Endodermal cell (in vitro differentiated cells): ENCODE measurements around the gene CTDP1. TPM values are rescaled to one million over a fixed set of nuclear protein-coding genes. Genes with fewer than 3 reads are reported as not detected.

Experiments used
- DNase-seq: peaks from one replicate; pipeline ENCODE4 v3.0.0-alpha.2; 2017
- H3K27ac ChIP-seq: 2 replicates; pipeline ENCODE4 v1.5.1; 2013; ENCODE audit warnings: mild to moderate bottlenecking, low read depth, low read length, moderate library complexity
- H3K27me3 ChIP-seq: 2 replicates; pipeline ENCODE4 v1.6.1; 2013; ENCODE audit warnings: mild to moderate bottlenecking, low read length, moderate library complexity; ENCODE audit not compliant: insufficient read depth, control insufficient read depth, poor library complexity, severe bottlenecking
- H3K36me3 ChIP-seq: 2 replicates; pipeline ENCODE4 v1.7.0; 2013; ENCODE audit warnings: mild to moderate bottlenecking, low read length, moderate library complexity; ENCODE audit not compliant: control insufficient read depth, insufficient read depth
- H3K4me1 ChIP-seq: one replicate; pipeline ENCODE4 v1.7.0; 2013; ENCODE audit warnings: low read length; ENCODE audit not compliant: control insufficient read depth, insufficient read depth
- H3K4me3 ChIP-seq: 2 replicates; pipeline ENCODE4 v1.5.1; 2013; ENCODE audit warnings: mild to moderate bottlenecking, low read length, moderate library complexity
- H3K9ac ChIP-seq: 2 replicates; pipeline ENCODE4 v1.6.1; 2013; ENCODE audit warnings: mild to moderate bottlenecking, low read length, moderate library complexity; ENCODE audit not compliant: poor library complexity, severe bottlenecking; ENCODE audit errors: extremely low read depth
- H3K9me3 ChIP-seq: 2 replicates; pipeline ENCODE4 v1.6.1; 2013; ENCODE audit warnings: mild to moderate bottlenecking, low read length, moderate library complexity; ENCODE audit not compliant: control insufficient read depth
- H3K27ac Mint-ChIP-seq: 2 replicates; pipeline ENCODE4 v1.8.0; 2020; ENCODE audit warnings: mixed read lengths
- H3K27me3 Mint-ChIP-seq: 2 replicates; pipeline ENCODE4 v1.8.0; 2021; ENCODE audit warnings: mild to moderate bottlenecking, mixed read lengths; ENCODE audit not compliant: insufficient read depth
- H3K36me3 Mint-ChIP-seq: 2 replicates; pipeline ENCODE4 v1.8.0; 2020; ENCODE audit warnings: low read depth, mixed read lengths
- H3K4me1 Mint-ChIP-seq: 2 replicates; pipeline ENCODE4 v1.8.0; 2020; ENCODE audit warnings: mixed read lengths
- H3K4me3 Mint-ChIP-seq: 2 replicates; pipeline ENCODE4 v1.8.0; 2020; ENCODE audit warnings: mild to moderate bottlenecking, moderate library complexity, mixed read lengths
- H3K9me3 Mint-ChIP-seq: 2 replicates; pipeline ENCODE4 v1.8.0; 2020; ENCODE audit warnings: mild to moderate bottlenecking, mixed read lengths
- WGBS, 2 experiments: methylation state at CpG; one replicate each; pipeline versions ENCODE4 v1.1.5 to v1.1.7; 2013; ENCODE audit warnings: missing lambda C conversion rate in 2 of 2, mixed read lengths in 1 of 2; ENCODE audit not compliant: insufficient coverage in 1 of 2, insufficient read length in 1 of 2; 5-methylcytosine and 5-hydroxymethylcytosine counted together
- total RNA-seq, 2 donors: library from RNA; stranded (reverse); fragmentation: NEBNext Ultra II Directional in 1 of 2; extraction: Animal tissue kit (Norgen Biotek cat#: 25700) in 1 of 2; gene quantifications; 2 replicates in 1 of 2; 3 replicates in 1 of 2; pipeline ENCODE4 v1.2.1, GENCODE V29; 2021
- TF ChIP-seq, protein P1 (sequence below): fragments of 200-600 bp; sonication (generic); conservative IDR thresholded peaks from 2 replicates; pipeline ENCODE4 v1.5.0; 2021; ENCODE audit warnings: antibody characterized with exemption, mild to moderate bottlenecking

Gene CTDP1
- total RNA-seq, 2 donors from 2014 or later = 29.8 to 35.6 TPM

DNA sequence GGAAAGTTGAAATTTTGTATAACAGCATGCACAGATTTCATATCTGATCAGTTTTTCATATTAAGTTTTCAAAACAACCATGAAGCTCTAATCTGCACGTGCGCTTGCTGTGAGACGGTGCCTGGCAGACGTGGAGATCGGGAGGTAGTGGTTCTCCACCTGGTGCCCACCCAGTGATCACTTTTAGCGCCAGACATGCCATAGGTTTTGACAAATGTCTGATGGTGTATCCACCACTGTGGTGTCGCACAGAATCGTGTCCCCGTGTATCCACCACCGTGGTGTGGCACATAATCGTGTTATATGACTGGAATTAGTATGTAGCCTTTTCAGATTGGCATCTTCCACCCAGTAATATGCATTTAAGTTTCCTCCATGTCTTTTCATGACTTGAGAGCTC is 77.2 kb downstream of the CTDP1 start:
- H3K4me3 ChIP-seq = no peak overlapping the region
- H3K9ac ChIP-seq = no peak overlapping the region
- no peaks in the 10 kb centered on the region for H3K27me3 ChIP-seq
- Mint-ChIP-seq H3K9me3 (peaks cover 17% of the 10 kb centered on the region), H3K27ac (no peak overlapping the region), H3K27me3 (no peaks in the 10 kb centered on the region), H3K4me1 (no peaks in the 10 kb centered on the region), H3K36me3 (peaks cover 44% of the 10 kb centered on the region), H3K4me3 (no peak overlapping the region)
- TF ChIP-seq, protein P1, sequence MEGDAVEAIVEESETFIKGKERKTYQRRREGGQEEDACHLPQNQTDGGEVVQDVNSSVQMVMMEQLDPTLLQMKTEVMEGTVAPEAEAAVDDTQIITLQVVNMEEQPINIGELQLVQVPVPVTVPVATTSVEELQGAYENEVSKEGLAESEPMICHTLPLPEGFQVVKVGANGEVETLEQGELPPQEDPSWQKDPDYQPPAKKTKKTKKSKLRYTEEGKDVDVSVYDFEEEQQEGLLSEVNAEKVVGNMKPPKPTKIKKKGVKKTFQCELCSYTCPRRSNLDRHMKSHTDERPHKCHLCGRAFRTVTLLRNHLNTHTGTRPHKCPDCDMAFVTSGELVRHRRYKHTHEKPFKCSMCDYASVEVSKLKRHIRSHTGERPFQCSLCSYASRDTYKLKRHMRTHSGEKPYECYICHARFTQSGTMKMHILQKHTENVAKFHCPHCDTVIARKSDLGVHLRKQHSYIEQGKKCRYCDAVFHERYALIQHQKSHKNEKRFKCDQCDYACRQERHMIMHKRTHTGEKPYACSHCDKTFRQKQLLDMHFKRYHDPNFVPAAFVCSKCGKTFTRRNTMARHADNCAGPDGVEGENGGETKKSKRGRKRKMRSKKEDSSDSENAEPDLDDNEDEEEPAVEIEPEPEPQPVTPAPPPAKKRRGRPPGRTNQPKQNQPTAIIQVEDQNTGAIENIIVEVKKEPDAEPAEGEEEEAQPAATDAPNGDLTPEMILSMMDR = no peak
- H3K36me3 ChIP-seq = peaks cover 20% of the 10 kb centered on the region
- 90 to 93% methylated on average over 11 of the region's 11 CpGs for WGBS, 2 experiments
- H3K4me1 ChIP-seq = no peaks in the 10 kb centered on the region
- no peaks in the 10 kb centered on the region for H3K9me3 ChIP-seq
- H3K27ac ChIP-seq = no peak overlapping the region
- no peak for DNase-seq

DNA sequence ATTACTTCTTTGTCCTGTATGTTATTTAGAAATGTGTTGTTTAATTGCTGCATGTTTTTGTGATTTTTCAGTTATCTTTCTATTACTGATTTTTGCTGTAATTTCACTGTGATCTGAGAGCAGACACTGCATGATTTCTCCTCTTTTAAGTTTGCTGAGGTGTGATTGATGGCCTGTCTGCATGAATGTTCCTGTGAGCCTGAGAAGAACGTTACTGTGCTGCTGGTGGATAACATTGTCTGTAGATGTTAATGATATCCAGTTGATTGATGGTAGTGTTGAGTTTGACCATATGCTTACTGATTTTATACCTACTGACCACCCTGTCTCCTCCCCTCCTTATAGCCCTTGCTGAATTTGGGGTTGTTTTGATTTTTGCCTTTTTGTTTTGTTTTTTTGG is 80.7 kb downstream of the CTDP1 start:
- Mint-ChIP-seq H3K27ac (no peak overlapping the region), H3K27me3 (no peaks in the 10 kb centered on the region), H3K36me3 (peaks cover 25% of the 10 kb centered on the region), H3K4me1 (no peaks in the 10 kb centered on the region), H3K9me3 (peaks cover 19% of the 10 kb centered on the region), H3K4me3 (no peak overlapping the region)
- Histone ChIP-seq H3K36me3 (no peaks in the 10 kb centered on the region), H3K9ac (no peak overlapping the region), H3K9me3 (no peaks in the 10 kb centered on the region), H3K27ac (no peak overlapping the region), H3K27me3 (no peaks in the 10 kb centered on the region), H3K4me3 (no peak overlapping the region), H3K4me1 (no peaks in the 10 kb centered on the region)
- TF ChIP-seq, protein P1 = no peak
- DNase-seq = no peak
- 70% methylated on average over 1 of the region's 1 CpG; no CpG with 5 or more reads in 1 of the 2 experiments for WGBS, 2 experiments

DNA sequence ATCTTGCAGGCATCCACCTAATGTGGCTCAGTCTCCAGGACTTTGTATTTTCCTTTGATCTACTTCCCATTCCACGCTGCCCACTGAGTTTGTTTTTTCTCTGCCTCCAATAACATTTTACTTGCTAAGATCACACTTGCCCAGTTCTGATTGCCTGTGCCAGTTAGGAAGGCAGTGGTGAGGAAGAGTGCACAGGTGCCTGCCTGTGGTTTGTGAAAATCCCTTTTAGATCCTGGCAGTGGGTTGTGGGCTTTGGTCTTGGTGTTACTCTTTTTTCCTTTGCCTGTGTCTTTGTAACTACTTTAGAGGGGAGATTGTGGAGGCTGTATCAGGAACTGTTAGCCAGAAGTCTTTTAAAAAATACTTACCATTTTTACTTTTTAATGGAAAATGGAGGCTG is 81.3 kb downstream of the CTDP1 start:
- Mint-ChIP-seq H3K27ac (no peak overlapping the region), H3K36me3 (peaks cover 20% of the 10 kb centered on the region), H3K27me3 (peaks cover 1% of the 10 kb centered on the region), H3K9me3 (peaks cover 19% of the 10 kb centered on the region), H3K4me1 (no peaks in the 10 kb centered on the region), H3K4me3 (no peak overlapping the region)
- H3K4me1 ChIP-seq = no peaks in the 10 kb centered on the region
- H3K9ac ChIP-seq = no peak overlapping the region
- H3K36me3 ChIP-seq = no peaks in the 10 kb centered on the region
- DNase-seq = no peak
- 91 to 100% methylated on average over 1 of the region's 1 CpG for WGBS, 2 experiments
- no peaks in the 10 kb centered on the region for H3K27me3 ChIP-seq
- no peak overlapping the region for H3K4me3 ChIP-seq
- H3K27ac ChIP-seq = no peak overlapping the region
- no peaks in the 10 kb centered on the region for H3K9me3 ChIP-seq
- TF ChIP-seq, protein P1 = no peak
